Mononuclear cell (primary cell): Measurements from ENCODE around the gene C1QTNF12. TPM values are rescaled to one million over a fixed set of nuclear protein-coding genes. Genes with fewer than 3 reads are reported as not detected.

Source experiments
- H3K27me3 ChIP-seq: 2 replicates; pipeline ENCODE4 v1.6.0; 2011; ENCODE audit warnings: low read length, control low read depth; ENCODE audit not compliant: insufficient read depth
- H3K4me1 ChIP-seq: 2 replicates; pipeline ENCODE4 v1.5.1; 2011; ENCODE audit warnings: mild to moderate bottlenecking, low read length, control low read depth; ENCODE audit not compliant: insufficient read depth
- H3K4me3 ChIP-seq: 2 replicates; pipeline ENCODE4 v1.5.1; 2011; ENCODE audit warnings: mild to moderate bottlenecking, low read length, moderate library complexity
- H3K9me3 ChIP-seq: 2 replicates; pipeline ENCODE4 v1.5.1; 2011; ENCODE audit warnings: low read depth, mild to moderate bottlenecking, control low read depth, low read length
- total RNA-seq: library from RNA; depleted of rRNA; stranded (reverse); fragments of >200 nt; gene quantifications from one replicate; pipeline ENCODE4 v1.2.3, GENCODE V29; 2012

The C1QTNF12 gene
- total RNA-seq, 1 donor = 1.6 TPM

DNA sequence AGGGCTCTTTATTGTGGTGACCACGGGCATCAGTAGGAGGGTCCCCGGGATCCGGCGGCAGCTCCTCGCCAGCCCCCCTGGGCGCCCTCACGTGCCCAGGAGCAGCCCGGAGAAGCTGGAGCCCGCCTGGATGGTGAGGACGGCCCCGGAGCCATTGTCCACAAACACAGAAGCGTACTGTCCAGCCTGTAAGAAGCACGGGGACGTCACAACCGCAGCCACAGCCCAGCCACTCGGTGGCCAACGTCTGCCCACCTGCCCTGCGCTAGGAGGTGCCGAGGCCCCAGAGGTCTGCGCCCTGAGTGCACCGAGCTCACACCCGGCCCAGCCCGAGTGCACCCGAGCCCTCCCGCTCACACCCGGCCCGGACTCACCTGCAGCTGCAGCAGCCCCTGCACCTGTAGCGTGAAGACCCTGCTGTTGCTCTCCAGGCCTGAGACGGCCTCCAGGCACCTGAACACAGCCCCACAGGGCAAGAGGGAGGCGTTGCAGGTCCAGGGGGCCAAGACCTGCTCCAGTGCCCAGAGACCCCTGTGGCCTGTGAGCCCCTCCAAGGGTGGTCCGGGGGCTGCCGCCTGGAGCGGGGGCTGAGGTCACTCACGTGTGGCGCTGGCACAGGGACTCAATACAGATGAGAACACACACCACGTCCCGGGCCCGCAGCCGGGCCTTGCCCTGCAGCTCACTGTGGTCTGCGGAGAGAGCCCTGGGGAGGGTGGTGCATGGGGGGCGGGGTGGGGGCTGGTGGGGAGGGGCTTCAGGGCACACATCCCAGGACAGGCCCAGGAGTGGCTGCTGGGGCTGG, 3.9 kb downstream of the C1QTNF12 start:
- Histone ChIP-seq H3K9me3 (no peaks in the 10 kb centered on the region), H3K4me3 (no peak overlapping the region), H3K27me3 (peaks cover 5% of the 10 kb centered on the region), H3K4me1 (no peaks in the 10 kb centered on the region)

DNA sequence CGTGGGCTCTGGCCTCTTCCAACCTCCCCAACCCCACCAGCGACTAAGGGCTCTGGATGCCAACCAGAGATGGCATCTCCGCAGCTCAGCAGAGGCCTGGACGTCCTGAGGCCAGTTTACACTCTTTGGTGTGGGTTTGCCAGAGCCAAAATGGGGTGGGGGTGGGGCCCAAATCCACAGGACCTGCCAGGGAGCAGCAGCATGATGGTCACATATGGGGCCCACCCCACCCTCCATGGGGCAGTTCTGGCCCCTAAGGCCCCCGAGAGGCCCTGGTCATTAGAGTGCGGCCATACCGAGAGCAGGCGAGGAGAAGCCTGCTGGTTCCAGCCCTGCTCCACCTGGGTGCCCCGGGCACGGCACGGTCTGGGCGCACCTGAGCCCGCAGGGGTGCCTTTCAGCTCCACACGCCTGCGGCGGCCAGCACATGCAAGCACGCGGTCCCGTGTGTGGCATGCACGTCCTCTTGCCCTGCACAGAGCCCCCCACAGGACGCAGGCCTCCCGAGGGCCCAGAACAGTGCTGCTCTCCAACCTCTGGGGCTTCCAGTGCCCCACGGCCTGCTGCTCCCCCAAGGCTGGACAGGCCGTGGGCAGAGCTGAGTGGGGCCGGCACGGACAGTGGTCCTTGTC, 4.8 kb downstream of the C1QTNF12 start:
- Histone ChIP-seq H3K27me3 (no peaks in the 10 kb centered on the region), H3K9me3 (no peaks in the 10 kb centered on the region), H3K4me1 (no peaks in the 10 kb centered on the region), H3K4me3 (no peak overlapping the region)

DNA sequence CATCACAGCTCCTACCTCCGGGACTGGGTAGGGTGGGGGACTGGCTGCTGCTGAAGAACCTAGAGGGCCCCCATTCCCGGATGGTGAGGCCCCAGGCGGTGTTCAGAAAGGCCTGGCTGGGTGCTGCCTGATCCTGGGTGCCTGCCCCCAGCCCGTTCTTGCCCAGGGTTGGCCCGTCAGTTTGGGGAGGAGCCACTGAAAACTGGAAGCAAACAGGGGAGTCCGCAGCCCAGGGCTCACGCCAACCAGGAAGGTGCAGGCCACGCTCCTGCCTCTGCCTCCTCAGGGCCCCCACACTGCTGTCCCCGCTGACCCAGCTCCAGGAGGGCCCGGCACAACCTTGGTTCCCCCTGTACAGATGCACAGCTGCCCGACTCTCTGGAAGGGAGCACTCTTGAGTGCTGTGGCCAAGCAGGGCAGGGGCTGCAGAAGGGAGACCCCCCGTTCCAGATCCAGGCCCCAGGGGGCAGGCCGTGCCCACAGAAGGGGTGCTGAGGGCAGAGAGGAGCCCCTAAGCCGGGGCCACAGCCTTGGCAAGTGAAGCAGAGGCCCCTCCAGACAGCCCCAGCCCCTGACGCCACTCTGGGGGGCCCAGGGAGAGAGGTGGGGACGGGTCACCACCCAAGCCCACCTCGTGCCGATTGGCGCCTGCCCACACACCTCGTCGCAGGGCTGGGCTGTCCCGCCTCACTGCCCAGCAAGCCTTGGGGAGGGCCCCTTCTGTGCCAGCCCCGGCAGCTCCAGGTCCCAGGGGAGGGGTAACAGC, 5.5 kb downstream of the C1QTNF12 start:
- no peak overlapping the region for H3K4me3 ChIP-seq
- H3K27me3 ChIP-seq = no peaks in the 10 kb centered on the region
- H3K9me3 ChIP-seq = no peaks in the 10 kb centered on the region
- no peaks in the 10 kb centered on the region for H3K4me1 ChIP-seq

DNA sequence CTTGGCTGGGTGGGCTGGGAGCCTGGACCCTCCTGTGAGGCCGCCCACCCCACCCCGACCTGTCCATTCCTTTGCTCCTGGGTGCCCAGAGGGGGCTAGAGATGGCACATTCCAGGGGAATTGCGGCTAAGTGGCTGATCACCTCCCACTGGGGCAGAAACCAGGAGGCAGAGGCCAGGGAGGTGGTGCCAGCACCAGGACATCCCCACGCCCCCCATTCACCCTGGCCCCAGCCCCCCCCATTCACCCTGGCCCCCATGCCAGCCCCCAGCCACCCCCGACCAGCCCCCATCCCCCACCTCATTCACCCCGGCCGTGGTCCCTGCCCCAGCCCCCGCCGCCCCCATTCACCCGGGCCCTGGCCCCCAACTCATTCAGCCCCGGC, 6.2 kb downstream of the C1QTNF12 start:
- no peak overlapping the region for H3K4me3 ChIP-seq
- H3K27me3 ChIP-seq = no peaks in the 10 kb centered on the region
- H3K9me3 ChIP-seq = no peaks in the 10 kb centered on the region
- H3K4me1 ChIP-seq = no peaks in the 10 kb centered on the region

DNA sequence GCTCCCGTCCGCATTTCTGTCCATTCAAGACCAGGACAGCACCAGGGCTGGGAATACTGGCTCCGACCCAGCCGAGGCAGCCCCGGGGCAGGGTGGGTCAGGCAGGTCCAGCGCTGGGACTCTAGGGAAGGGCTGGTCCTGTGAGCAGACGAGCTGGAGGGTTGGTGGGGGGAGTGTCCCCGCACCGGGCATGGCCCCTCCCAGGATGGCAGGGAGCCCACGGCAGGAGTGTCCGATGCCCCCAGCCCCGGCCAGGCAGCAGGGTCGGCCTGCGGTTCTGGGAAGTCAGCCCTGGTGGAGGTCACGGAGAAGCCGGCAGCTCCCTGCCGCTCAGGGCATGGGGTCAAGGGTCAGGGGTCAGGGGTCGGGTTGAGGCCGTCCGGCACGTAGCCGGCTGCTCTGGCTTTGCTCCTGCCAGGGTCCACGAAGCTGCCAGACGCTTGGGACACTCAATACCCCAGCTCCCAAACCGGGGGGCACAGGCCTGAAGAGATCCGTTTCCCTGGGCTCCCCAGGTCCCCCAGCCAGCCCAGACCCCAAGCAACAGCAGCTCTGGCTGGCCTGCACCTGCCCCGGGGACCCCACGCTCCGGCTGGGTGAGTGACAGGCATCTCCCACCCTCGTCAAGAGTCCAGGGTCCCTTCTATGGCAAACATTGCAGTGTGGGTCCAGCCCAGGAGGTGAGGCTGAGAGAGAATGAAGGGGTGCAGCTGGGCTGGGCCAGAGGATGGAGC, 6.7 kb downstream of the C1QTNF12 start:
- no peaks in the 10 kb centered on the region for H3K4me1 ChIP-seq
- no peaks in the 10 kb centered on the region for H3K9me3 ChIP-seq
- H3K4me3 ChIP-seq = no peak overlapping the region
- H3K27me3 ChIP-seq = no peaks in the 10 kb centered on the region

DNA sequence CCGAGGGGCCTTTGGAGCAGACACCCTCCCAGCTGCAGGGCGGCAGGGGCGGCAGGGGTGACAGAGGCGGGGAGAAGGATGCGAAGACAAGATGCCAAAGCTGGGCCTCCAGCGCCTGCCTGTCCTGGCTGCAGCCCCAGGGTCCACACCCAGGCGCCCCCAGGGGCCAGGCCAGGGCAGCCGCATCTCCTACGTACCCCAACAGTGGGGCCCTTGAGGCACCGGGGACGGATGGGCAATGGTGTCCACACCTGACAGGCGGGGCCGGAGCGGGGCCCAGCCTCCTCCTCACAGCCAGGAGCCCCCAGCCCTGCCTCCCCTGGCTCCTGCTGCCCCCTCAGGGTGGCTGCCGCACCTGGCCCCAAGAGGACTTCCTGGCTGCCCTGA, 7.3 kb downstream of the C1QTNF12 start:
- Histone ChIP-seq H3K27me3 (no peaks in the 10 kb centered on the region), H3K9me3 (no peaks in the 10 kb centered on the region)

DNA sequence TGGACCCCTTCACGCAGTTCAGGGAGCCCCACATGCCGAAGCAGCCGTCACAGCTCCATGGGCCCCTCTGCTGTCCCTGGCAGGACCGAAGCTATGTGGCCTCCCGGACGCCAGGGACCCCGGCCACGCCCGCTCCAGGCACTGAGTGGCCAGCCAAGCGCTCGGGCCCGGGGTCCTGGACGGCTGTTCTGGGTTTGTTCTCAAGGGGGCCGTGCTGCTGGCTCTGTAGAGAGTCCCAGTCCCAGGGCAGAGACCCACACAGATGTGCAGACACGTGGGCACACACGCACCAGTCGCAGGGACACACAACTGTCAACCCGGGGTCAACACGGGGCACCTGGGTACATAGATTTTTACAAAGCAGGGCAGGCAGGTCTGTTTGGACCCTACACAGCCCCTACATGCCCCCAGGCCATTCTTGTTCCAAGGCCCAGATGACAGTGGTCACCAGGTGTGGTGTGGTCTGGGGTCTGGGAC, 7.8 kb downstream of the C1QTNF12 start:
- Histone ChIP-seq H3K9me3 (no peaks in the 10 kb centered on the region), H3K4me3 (no peak overlapping the region), H3K4me1 (no peaks in the 10 kb centered on the region), H3K27me3 (no peaks in the 10 kb centered on the region)

More for the DNA sequence above, 7.3 kb downstream of the C1QTNF12 start:
- H3K4me3 ChIP-seq = no peak overlapping the region
- H3K4me1 ChIP-seq = no peaks in the 10 kb centered on the region

DNA sequence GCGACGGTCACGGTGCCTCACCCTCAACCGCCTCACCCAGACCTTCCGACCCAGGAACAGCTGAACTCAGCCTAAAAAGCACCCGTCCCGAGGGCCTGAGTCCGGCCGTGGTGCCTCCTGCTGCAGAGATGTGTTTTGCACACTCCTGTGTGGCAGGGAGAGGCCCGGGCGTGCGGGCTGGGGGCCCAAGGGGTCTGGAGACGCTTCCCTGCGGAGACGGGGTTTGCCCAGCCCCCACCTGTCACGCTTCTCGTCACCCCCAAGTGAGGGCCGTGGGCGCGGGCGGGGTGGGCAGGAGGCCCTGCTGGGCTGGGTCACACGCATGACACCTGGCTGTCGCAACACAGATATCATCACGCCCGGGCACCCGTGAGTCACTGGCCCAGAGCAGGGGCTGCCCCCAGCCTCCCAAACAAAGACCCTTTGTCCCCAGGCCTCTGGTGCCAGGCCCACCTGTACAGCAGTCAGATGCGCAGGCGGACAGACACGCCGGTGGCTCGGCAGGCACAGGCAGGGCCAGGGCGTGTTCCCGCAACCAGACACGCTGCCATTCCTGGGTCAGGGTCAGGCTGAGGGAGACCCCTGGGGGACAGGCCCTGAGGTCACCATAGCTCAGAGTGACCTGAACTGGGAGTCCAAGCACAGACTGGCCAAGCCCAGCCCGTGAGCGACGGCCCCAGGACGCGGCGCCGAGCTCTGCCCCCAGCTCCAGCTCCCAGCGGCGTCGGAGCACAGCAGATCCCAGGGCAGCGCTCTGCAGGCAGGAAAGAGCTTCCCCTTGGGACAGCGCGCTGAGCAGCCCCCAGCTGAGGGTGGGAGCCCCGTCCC, 8.4 kb downstream of the C1QTNF12 start:
- no peak overlapping the region for H3K4me3 ChIP-seq
- no peaks in the 10 kb centered on the region for H3K27me3 ChIP-seq
- no peaks in the 10 kb centered on the region for H3K9me3 ChIP-seq
- peaks cover 4% of the 10 kb centered on the region for H3K4me1 ChIP-seq

DNA sequence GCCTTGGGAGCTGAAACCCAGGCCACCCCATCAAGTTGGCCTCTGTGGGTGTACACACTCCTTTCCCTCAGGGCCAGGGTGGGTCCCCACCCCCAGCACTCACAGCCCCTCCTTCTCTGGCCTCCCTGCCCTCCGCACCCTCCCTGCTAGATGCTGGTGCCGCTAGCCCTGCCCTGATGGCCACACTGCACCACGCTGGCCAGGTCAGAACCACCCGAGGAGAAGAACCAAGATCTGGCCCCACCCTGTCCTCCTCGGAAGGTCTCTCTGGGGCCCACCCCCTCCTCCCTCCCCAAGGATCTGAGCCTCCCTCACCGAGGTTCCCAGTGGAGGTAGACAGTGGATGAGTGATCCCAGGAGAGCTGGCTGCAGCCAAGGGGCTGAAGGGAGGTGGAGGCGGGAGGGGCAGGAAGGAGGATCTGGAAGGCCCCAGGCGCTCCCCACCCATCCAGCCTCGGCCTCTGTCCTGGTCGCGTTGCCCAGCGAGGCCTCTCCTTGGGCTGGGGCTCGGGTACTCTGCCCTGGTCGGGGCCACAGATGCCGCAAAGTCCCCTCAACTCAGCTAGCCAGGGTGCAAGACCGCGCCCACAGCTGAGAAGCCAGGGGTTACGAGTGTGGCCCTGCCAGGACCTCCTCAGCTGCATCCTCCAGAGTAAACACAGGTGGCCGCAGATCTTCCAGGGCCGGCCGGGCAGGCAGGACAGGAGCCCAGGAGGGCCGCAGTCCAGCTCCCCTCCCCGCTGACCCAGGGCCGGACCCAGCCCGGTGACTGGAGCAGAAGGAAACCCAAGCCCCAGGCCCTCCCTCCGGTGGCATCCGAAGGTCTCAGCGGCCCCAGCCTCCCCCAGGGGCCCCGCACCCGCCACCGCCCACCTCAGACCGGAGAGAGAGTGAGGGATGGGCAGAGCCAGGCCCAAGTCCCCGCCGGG, 9.3 kb downstream of the C1QTNF12 start:
- Histone ChIP-seq H3K9me3 (no peaks in the 10 kb centered on the region), H3K4me3 (no peak overlapping the region), H3K27me3 (no peaks in the 10 kb centered on the region), H3K4me1 (peaks cover 10% of the 10 kb centered on the region)

DNA sequence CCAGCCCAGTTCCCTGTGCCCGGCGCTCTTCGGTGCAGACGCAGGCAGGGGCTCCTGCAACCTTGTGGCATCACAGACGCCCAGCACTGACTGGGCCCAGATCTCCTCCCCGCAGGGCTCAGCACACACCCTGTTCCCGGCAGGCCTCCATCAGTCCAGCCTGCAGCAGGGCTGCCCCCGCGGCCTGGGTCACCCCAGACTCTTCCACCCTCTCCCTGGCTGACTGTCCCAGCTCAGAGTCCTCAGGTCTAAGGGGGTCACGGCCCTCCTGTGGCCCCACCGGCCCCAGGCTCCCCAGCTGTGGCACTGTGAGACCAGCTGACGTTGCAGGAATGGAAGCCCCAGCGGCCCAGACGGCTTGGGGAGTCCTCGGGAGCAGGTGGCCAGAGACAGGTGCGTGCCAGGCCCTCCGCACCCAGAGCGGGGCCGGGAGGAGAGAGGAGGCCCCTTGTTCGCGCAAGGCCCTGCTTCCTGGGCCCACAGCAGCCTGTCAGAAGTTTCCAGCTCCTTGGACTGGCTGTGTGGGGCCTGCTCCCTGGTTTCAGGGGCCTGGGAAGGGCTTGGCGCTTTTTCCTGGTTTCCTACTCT, 10.3 kb downstream of the C1QTNF12 start:
- no peak overlapping the region for H3K4me3 ChIP-seq
- H3K9me3 ChIP-seq = no peaks in the 10 kb centered on the region
- no peaks in the 10 kb centered on the region for H3K27me3 ChIP-seq
- peaks cover 11% of the 10 kb centered on the region for H3K4me1 ChIP-seq

DNA sequence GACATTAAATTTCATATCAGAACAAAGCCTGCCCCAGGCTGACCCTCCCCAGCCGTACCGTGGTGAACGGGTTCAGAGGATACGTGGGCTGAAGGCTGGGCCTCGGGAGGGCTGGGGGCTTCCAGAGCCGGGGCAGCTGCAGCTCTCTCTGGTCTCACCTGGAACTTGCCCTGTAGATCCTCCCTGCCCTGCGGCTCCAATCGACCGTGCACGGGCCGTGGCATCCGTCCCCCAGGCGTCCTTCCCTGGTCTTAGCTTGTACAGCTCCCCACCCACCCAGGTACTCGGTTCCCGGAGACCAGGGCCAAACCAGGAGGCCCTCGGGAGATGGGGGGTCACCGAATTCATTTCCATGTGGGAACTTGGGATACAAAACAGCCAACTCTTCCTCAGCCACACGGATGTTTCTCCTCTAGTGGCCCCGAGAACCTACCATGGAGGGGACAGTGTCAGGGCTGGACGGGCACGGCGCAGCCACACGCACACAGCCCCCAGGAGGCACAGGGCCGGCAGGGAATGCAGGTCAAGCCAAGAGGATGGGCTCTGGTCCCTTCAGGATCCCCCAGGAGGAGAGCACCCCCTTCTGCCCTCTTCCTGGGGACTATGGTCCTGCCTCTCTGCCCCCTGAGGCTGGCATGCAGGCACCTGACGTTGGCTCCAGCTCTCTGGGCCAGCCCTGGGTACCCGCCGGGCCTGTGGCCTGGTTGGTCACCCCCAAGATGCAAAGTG, 11.3 kb downstream of the C1QTNF12 start:
- no peak overlapping the region for H3K4me3 ChIP-seq
- peaks cover 22% of the 10 kb centered on the region for H3K4me1 ChIP-seq
- no peaks in the 10 kb centered on the region for H3K9me3 ChIP-seq
- H3K27me3 ChIP-seq = no peaks in the 10 kb centered on the region

DNA sequence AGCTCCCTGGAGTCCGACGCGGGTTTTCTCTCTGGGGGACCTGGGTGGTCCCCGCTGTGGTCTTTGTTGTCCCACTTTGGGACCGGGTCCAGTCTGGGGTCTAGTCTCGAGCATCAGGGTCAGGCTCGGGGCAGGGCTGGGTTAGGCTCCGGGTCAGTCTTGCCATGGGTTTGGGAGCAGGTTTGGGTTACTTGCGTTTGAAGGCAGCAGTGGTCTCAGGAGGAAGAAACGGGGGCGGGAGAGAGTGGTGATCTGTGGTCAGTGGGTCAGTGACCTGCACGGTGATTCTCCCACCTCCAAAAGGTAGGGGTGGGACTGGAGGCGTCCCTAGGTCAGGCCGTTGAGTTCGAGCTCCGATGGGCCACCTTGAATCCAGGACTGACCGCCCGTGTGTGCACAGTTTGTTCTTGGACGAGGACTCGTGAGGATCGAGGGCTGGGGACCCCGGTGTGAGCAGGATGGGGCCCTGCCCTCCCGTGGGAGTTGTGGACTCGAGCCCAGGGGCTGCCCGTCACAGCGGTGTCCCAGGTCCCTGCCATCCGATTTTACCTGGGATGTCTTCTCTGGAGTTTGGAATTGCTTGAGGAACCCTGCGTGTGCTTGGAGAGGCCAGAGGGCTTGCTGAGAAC, 12.2 kb downstream of the C1QTNF12 start:
- H3K4me3 ChIP-seq = no peak overlapping the region
- H3K27me3 ChIP-seq = no peaks in the 10 kb centered on the region
- H3K9me3 ChIP-seq = no peaks in the 10 kb centered on the region
- peaks cover 31% of the 10 kb centered on the region for H3K4me1 ChIP-seq
